WTC11 (cell line): ENCODE data around the gene CDKN1B. TPM values are rescaled to one million over a fixed set of nuclear protein-coding genes. Genes with fewer than 3 reads are reported as not detected.

Source experiments
- ATAC-seq: fragments of 200-7000 bp; cut with Tn5 transposase; 2 replicates; pipeline ENCODE4 v1.10.0; 2021; ENCODE audit warnings: mild to moderate bottlenecking, moderate library complexity
- CTCF ChIA-PET: fragments of 300-600 bp; sonication (Branson Sonifier 250); formaldehyde crosslinking; loops from one replicate; lab custom pipeline; 2021; ENCODE audit warnings: antibody characterized with exemption; lab: Charles Lee
- POLR2A ChIA-PET: fragments of 350-600 bp; sonication (Branson Sonifier 250); formaldehyde crosslinking; loops from one replicate; lab custom pipeline; 2021; ENCODE audit warnings: antibody characterized with exemption; lab: Charles Lee
- DNase-seq: peaks from one replicate; pipeline ENCODE4 v3.0.0; 2021; ENCODE audit warnings: low spot score
- H3K27ac Mint-ChIP-seq: 2 replicates; pipeline ENCODE4 v1.8.0; 2021; ENCODE audit warnings: mixed read lengths
- H3K27me3 Mint-ChIP-seq: 2 replicates; pipeline ENCODE4 v1.8.0; 2021; ENCODE audit warnings: low read depth, mild to moderate bottlenecking, moderate library complexity, mixed read lengths
- H3K36me3 Mint-ChIP-seq: 2 replicates; pipeline ENCODE4 v1.8.0; 2021; ENCODE audit warnings: mixed read lengths
- H3K4me1 Mint-ChIP-seq: 2 replicates; pipeline ENCODE4 v1.8.0; 2022; ENCODE audit warnings: mixed read lengths
- H3K4me3 Mint-ChIP-seq: 2 replicates; pipeline ENCODE4 v1.8.0; 2021; ENCODE audit warnings: mild to moderate bottlenecking, moderate library complexity, mixed read lengths
- H3K9me3 Mint-ChIP-seq: 2 replicates; pipeline ENCODE4 v1.8.0; 2021; ENCODE audit warnings: mixed read lengths
- ATF6 ChIP-seq: sonication (generic); formaldehyde crosslinking; IDR thresholded peaks from 2 replicates; pipeline ENCODE4 v1.8.1; 2023; ENCODE audit warnings: mild to moderate bottlenecking, missing genetic modification reagents
- CBFB ChIP-seq: sonication (generic); formaldehyde crosslinking; IDR thresholded peaks from 2 replicates; pipeline ENCODE4 v1.8.1; 2022; ENCODE audit warnings: mild to moderate bottlenecking, low read depth, missing genetic modification reagents
- CTCF ChIP-seq: fragments of 200-600 bp; IDR thresholded peaks from 2 replicates; pipeline ENCODE4 v1.8.0; 2022; ENCODE audit warnings: antibody characterized with exemption
- E2F1 ChIP-seq: sonication (generic); formaldehyde crosslinking; IDR thresholded peaks from 2 replicates; pipeline ENCODE4 v1.8.0; 2022; ENCODE audit warnings: mild to moderate bottlenecking, missing genetic modification reagents
- E2F5 ChIP-seq: sonication (generic); formaldehyde crosslinking; IDR thresholded peaks from 2 replicates; pipeline ENCODE4 v1.8.1; 2022; ENCODE audit warnings: mild to moderate bottlenecking, moderate library complexity, missing genetic modification reagents
- ELF4 ChIP-seq: sonication (generic); formaldehyde crosslinking; IDR thresholded peaks from 2 replicates; pipeline ENCODE4 v1.8.1; 2022; ENCODE audit warnings: low read depth, mild to moderate bottlenecking, moderate library complexity, missing genetic modification reagents
- ETV6 ChIP-seq: sonication (generic); formaldehyde crosslinking; IDR thresholded peaks from 2 replicates; pipeline ENCODE4 v1.8.1; 2022; ENCODE audit warnings: mild to moderate bottlenecking, missing genetic modification reagents
- FOXJ3 ChIP-seq: sonication (generic); formaldehyde crosslinking; IDR thresholded peaks from 2 replicates; pipeline ENCODE4 v1.9.0; 2021; ENCODE audit warnings: missing genetic modification reagents, mild to moderate bottlenecking, borderline replicate concordance
- GRHL2 ChIP-seq: fragments of 250-450 bp; sonication (Bioruptor Pico); IDR thresholded peaks from 2 replicates; pipeline ENCODE4 v1.8.0; 2022; ENCODE audit warnings: mild to moderate bottlenecking, moderate library complexity; ENCODE audit not compliant: insufficient replicate concordance, severe bottlenecking
- MXD4 ChIP-seq: fragments of 250-450 bp; sonication (Bioruptor Pico); IDR thresholded peaks from 2 replicates; pipeline ENCODE4 v1.8.0; 2021; ENCODE audit warnings: mild to moderate bottlenecking, moderate library complexity, borderline replicate concordance
- PREB ChIP-seq: sonication (generic); formaldehyde crosslinking; IDR thresholded peaks from 2 replicates; pipeline ENCODE4 v1.8.1; 2022; ENCODE audit warnings: mild to moderate bottlenecking, missing genetic modification reagents, moderate library complexity, borderline replicate concordance
- TEAD1 ChIP-seq: sonication (generic); formaldehyde crosslinking; IDR thresholded peaks from 2 replicates; pipeline ENCODE4 v1.8.0; 2022; ENCODE audit warnings: mild to moderate bottlenecking, missing genetic modification reagents
- TEAD4 ChIP-seq: sonication (generic); formaldehyde crosslinking; IDR thresholded peaks from 2 replicates; pipeline ENCODE4 v1.8.0; 2022; ENCODE audit warnings: mild to moderate bottlenecking, missing genetic modification reagents
- ZBTB21 ChIP-seq: sonication (generic); formaldehyde crosslinking; IDR thresholded peaks from 2 replicates; pipeline ENCODE4 v1.8.1; 2023; ENCODE audit warnings: mild to moderate bottlenecking, missing genetic modification reagents, borderline replicate concordance
- ZMAT4 ChIP-seq: fragments of 250-450 bp; sonication (Bioruptor Pico); IDR thresholded peaks from 2 replicates; pipeline ENCODE4 v1.9.0; 2021; ENCODE audit warnings: mild to moderate bottlenecking
- ZNF423 ChIP-seq: fragments of 250-450 bp; sonication (Bioruptor Pico); IDR thresholded peaks from 2 replicates; pipeline ENCODE4 v2.1.2; 2022; ENCODE audit warnings: mild to moderate bottlenecking, moderate library complexity
- ZNF671 ChIP-seq: fragments of 250-450 bp; sonication (Bioruptor Pico); IDR thresholded peaks from 2 replicates; pipeline ENCODE4 v1.8.0; 2021; ENCODE audit warnings: mild to moderate bottlenecking
- total RNA-seq: library from RNA; stranded (reverse); gene quantifications from 3 replicates; pipeline ENCODE4 v1.2.3, GENCODE V29; 2021

The CDKN1B gene
- total RNA-seq, 1 experiment from 2014 or later: 34.2 TPM

- Mint-ChIP-seq H3K4me3 (no peak overlapping the region), H3K9me3 (no peaks in the 10 kb centered on the region), H3K4me1 (peaks cover 29% of the 10 kb centered on the region), H3K27ac (no peak overlapping the region), H3K36me3 (peaks cover 4% of the 10 kb centered on the region; the same call in 1 of the 2 replicates), H3K27me3 (peaks cover 26% of the 10 kb centered on the region)
- POLR2A ChIA-PET: no interaction called here
- CTCF ChIA-PET: no interaction called here
- DNase-seq (no peak), ATAC-seq (no peak)
- TF ChIP-seq GRHL2 (no peak), ZBTB21 (no peak), CTCF (no peak), PREB (CRISPR knock-in tag) (no peak), ELF4 (no peak), CBFB (CRISPR knock-in tag) (no peak), ZNF671 (CRISPR knock-in tag) (no peak)
These were observed 48.1 kb upstream of the CDKN1B start for GRCh38 chr12:12669020-12669419.

- ChIA-PET CTCF (interaction anchor here (0.7 to 1.3 kb wide), 4 partner anchors 14 to 27 kb away, joined by 3 read pairs; no protein-coding TSS in a partner anchor), POLR2A (interaction anchor here (1.6 kb wide), 1 partner anchor 16 kb away, joined by 3 read pairs; no protein-coding TSS in a partner anchor)
- Mint-ChIP-seq H3K4me3 (no peak overlapping the region), H3K27me3 (peaks cover 57% of the 10 kb centered on the region), H3K36me3 (peaks cover 9% of the 10 kb centered on the region; the same call in 1 of the 2 replicates), H3K27ac (no peak overlapping the region), H3K4me1 (peaks cover 28% of the 10 kb centered on the region), H3K9me3 (no peaks in the 10 kb centered on the region)
- ATAC-seq: no peak
- DNase-seq: no peak
- TF ChIP-seq MXD4 (CRISPR knock-in tag) (no peak), TEAD4 (no peak)
These were observed 45.1 kb upstream of the CDKN1B start for GRCh38 chr12:12671850-12672660.

GRCh38 chr12:12673296-12673695 is 43.9 kb upstream of the CDKN1B start:
- CTCF ChIA-PET: no interaction called here
- peaks cover 31% of the 10 kb centered on the region for H3K4me1 Mint-ChIP-seq

GRCh38 chr12:12676605-12677004 is 40.6 kb upstream of the CDKN1B start:
- Mint-ChIP-seq H3K4me3 (peak overlapping the region; percentile 32), H3K9me3 (no peaks in the 10 kb centered on the region), H3K27ac (peak overlapping the region; percentile 87), H3K27me3 (peaks cover 96% of the 10 kb centered on the region), H3K36me3 (peaks cover 9% of the 10 kb centered on the region; the same call in 1 of the 2 replicates), H3K4me1 (peaks cover 27% of the 10 kb centered on the region)
- ChIA-PET CTCF (interaction anchor here (1.1 kb wide), 1 partner anchor 21 kb away, joined by 3 read pairs; no protein-coding TSS in a partner anchor), POLR2A (no interaction called here)
- no peak for DNase-seq
- ATAC-seq: peak; percentile 75
- TF ChIP-seq ZNF423 (CRISPR knock-in tag): 0 out of 2 replicates have a peak, but pooled peaks have one; percentile 7
- no peak for TF ChIP-seq E2F5 (CRISPR knock-in tag)
- TF ChIP-seq ATF6 (CRISPR knock-in tag): no peak
- TF ChIP-seq ETV6 (CRISPR knock-in tag): no peak
- no peak for TF ChIP-seq FOXJ3
- peak; percentile 77 for TF ChIP-seq TEAD1 (CRISPR knock-in tag)
- TF ChIP-seq ZMAT4 (CRISPR knock-in tag): no peak

More at GRCh38 chr12:12673296-12673695, 43.9 kb upstream of the CDKN1B start:
- ATAC-seq (no peak), DNase-seq (no peak)
- H3K4me3 Mint-ChIP-seq: no peak overlapping the region
- TF ChIP-seq E2F1 (no peak), ZMAT4 (CRISPR knock-in tag) (no peak)
- H3K9me3 Mint-ChIP-seq: no peaks in the 10 kb centered on the region
- H3K27ac Mint-ChIP-seq: no peak overlapping the region
- POLR2A ChIA-PET: no interaction called here
- H3K36me3 Mint-ChIP-seq: peaks cover 9% of the 10 kb centered on the region; the same call in 1 of the 2 replicates
- peaks cover 69% of the 10 kb centered on the region for H3K27me3 Mint-ChIP-seq
